Jurkat, Clone E6-1 (cell line): ENCODE data around the gene MS4A6A.
"Not testable (repeated sequence)": the region's sequence is repeated elsewhere in the genome, so short reads cannot be mapped to it uniquely, and the experiment has no call there.

Experiments
- DNase-seq: peaks from one replicate; pipeline ENCODE4 v3.0.0-alpha.2; 2011; ENCODE audit warnings: low read depth, low spot score
- H3K4me3 ChIP-seq: 2 replicates; pipeline ENCODE4 v1.5.1; 2011; ENCODE audit warnings: mild to moderate bottlenecking, low read length, control low read depth, moderate library complexity

Gene MS4A6A

GRCh38 chr11:60186128-60186527 lies 3.2 kb upstream of the MS4A6A start:
- H3K4me3 ChIP-seq, DNase-seq: not testable (repeated sequence)

GRCh38 chr11:60185512-60185827 lies 2.6 kb upstream of the MS4A6A start:
- DNase-seq, H3K4me3 ChIP-seq: not testable (repeated sequence)

GRCh38 chr11:60184824-60185511 lies 2.1 kb upstream of the MS4A6A start:
- no peak for DNase-seq
- H3K4me3 ChIP-seq: no peak overlapping the region

- H3K4me3 ChIP-seq: no peak overlapping the region
- DNase-seq: no peak
These were observed 815 bp upstream of the MS4A6A start for GRCh38 chr11:60183591-60184205.

GRCh38 chr11:60175860-60176275 lies 7.0 kb downstream of the MS4A6A start:
- no peak for DNase-seq
- no peak overlapping the region for H3K4me3 ChIP-seq

- no peak for DNase-seq
- H3K4me3 ChIP-seq: no peak overlapping the region
These were observed 10.9 kb downstream of the MS4A6A start for GRCh38 chr11:60172011-60172410.

- H3K4me3 ChIP-seq: no peak overlapping the region
- DNase-seq: no peak
These were observed 12.3 kb downstream of the MS4A6A start for GRCh38 chr11:60170566-60170965.

- peak; percentile 52 for DNase-seq
- no peak overlapping the region for H3K4me3 ChIP-seq
These were observed 13.5 kb downstream of the MS4A6A start for GRCh38 chr11:60169264-60169915.

- DNase-seq: no peak
- no peak overlapping the region for H3K4me3 ChIP-seq
These were observed 14.6 kb downstream of the MS4A6A start for GRCh38 chr11:60168306-60168705.

- no peak overlapping the region for H3K4me3 ChIP-seq
- no peak for DNase-seq
These were observed 16.9 kb downstream of the MS4A6A start for GRCh38 chr11:60165951-60166350.

- H3K4me3 ChIP-seq: no peak overlapping the region
- no peak for DNase-seq
These were observed 17.3 kb downstream of the MS4A6A start for GRCh38 chr11:60165538-60165937.

- no peak for DNase-seq
- no peak overlapping the region for H3K4me3 ChIP-seq
These were observed 18.3 kb downstream of the MS4A6A start for GRCh38 chr11:60164550-60165075.

GRCh38 chr11:60161766-60162165 lies 21.1 kb downstream of the MS4A6A start:
- no peak overlapping the region for H3K4me3 ChIP-seq
- DNase-seq: no peak

- no peak for DNase-seq
- H3K4me3 ChIP-seq: no peak overlapping the region
These were observed 21.8 kb downstream of the MS4A6A start for GRCh38 chr11:60161107-60161506.

GRCh38 chr11:60159868-60160267 lies 23.0 kb downstream of the MS4A6A start:
- no peak overlapping the region for H3K4me3 ChIP-seq
- DNase-seq: no peak

GRCh38 chr11:60159284-60159683 lies 23.6 kb downstream of the MS4A6A start:
- no peak for DNase-seq
- H3K4me3 ChIP-seq: no peak overlapping the region

- H3K4me3 ChIP-seq: no peak overlapping the region
- DNase-seq: no peak
These were observed 24.2 kb downstream of the MS4A6A start for GRCh38 chr11:60158636-60159035.

GRCh38 chr11:60155931-60156330 lies 27.0 kb downstream of the MS4A6A start:
- no peak for DNase-seq
- H3K4me3 ChIP-seq: no peak overlapping the region

GRCh38 chr11:60152727-60153126 lies 30.2 kb downstream of the MS4A6A start:
- H3K4me3 ChIP-seq, DNase-seq: not testable (repeated sequence)

GRCh38 chr11:60150279-60150678 lies 32.6 kb downstream of the MS4A6A start:
- no peak overlapping the region for H3K4me3 ChIP-seq
- DNase-seq: no peak
